ENCODE data around the gene HNF4A. TPM values are rescaled to one million over a fixed set of nuclear protein-coding genes. Genes with fewer than 3 reads are reported as not detected.

Gene HNF4A
- total RNA-seq, 4 donors from 2014 or later: 173 to 471 (median 252) TPM

DNA sequence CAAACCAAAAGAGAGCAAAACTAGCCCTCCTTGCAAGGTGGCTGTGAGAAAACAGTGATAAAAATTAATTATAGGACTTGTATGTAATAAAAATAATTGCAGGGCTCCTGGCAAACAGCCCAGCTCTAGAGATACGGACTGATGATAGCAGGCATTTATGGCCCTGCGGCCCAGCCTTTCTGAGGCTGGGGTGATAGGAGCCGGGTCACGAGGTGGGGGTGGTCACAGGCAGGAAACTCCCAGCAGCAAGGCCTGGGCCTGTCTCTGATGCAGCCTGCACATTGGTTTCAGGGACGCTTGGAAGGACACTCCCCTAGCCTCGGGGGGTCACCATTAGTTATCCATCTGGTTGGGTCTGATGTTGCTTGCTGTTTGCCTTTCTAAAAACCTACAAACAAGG, 101.5 kb downstream of the HNF4A start:
- in situ Hi-C loops (cut with MboI; ENCODE audit: low pct_ligation_motif_present in 1 of 4, low pct_unique_long_range_greater_than_20kb in 1 of 4, low sequenced_read_pairs in 3 of 4): loop anchor here in 3 of 4 donors (25.0 kb wide), 1 partner anchor 245 kb away; the partner anchor contains the start of gene OSER1 (in 3 of the 3)
- intact Hi-C loops (cut with DNase I; ENCODE audit: low total_unique reads): no loop called here

DNA sequence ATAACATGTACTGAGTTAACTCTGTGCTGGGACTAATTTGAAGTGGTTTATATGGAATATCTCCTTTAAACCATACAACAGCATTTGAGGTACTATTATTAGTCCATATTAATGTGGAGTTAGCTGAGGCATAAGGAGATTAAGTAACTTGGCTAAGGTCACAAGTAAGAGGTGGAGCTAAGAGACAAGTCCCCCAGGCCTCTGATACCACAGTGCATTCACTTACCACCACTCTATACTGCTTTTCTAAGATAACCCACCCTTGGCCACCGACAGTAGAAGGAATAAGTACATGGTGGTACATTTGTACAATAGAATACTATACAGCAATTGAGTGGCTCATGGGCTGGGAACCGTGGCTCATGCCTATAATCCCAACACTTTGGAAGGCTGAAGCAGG, 103.8 kb downstream of the HNF4A start:
- intact Hi-C loops (cut with DNase I; ENCODE audit: low total_unique reads): no loop called here
- peak overlapping the region; percentile 64 to 82 (median 76) for H3K27ac ChIP-seq
- TF ChIP-seq EP300 (IDR thresholded peaks at IDR 0.05; ENCODE audit: low read depth) (no peak), POLR2AphosphoS5 (IDR thresholded peaks at IDR 0.05) (no peak), POLR2A (IDR thresholded peaks at IDR 0.05) (no peak)
- TF ChIP-seq, protein P1, sequence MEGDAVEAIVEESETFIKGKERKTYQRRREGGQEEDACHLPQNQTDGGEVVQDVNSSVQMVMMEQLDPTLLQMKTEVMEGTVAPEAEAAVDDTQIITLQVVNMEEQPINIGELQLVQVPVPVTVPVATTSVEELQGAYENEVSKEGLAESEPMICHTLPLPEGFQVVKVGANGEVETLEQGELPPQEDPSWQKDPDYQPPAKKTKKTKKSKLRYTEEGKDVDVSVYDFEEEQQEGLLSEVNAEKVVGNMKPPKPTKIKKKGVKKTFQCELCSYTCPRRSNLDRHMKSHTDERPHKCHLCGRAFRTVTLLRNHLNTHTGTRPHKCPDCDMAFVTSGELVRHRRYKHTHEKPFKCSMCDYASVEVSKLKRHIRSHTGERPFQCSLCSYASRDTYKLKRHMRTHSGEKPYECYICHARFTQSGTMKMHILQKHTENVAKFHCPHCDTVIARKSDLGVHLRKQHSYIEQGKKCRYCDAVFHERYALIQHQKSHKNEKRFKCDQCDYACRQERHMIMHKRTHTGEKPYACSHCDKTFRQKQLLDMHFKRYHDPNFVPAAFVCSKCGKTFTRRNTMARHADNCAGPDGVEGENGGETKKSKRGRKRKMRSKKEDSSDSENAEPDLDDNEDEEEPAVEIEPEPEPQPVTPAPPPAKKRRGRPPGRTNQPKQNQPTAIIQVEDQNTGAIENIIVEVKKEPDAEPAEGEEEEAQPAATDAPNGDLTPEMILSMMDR (IDR thresholded peaks at IDR 0.05): no peak
- H3K4me1 ChIP-seq: peaks cover 3 to 37% (median 18%) of the 10 kb centered on the region in 4 donors
- no peaks in the 10 kb centered on the region for H3K36me3 ChIP-seq
- no peak overlapping the region for H3K4me3 ChIP-seq
- H3K9me3 ChIP-seq: no peaks in the 10 kb centered on the region
- in situ Hi-C loops (cut with MboI; ENCODE audit: low pct_ligation_motif_present in 1 of 4, low pct_unique_long_range_greater_than_20kb in 1 of 4, low sequenced_read_pairs in 3 of 4): loop anchor here in 3 of 4 donors (25.0 kb wide), 1 partner anchor 247 kb away; the partner anchor contains the start of gene OSER1 (in 3 of the 3)
- H3K27me3 ChIP-seq: no peaks in the 10 kb centered on the region
- DNase-seq: no peak
- 76% methylated on average over 2 of the region's 2 CpGs; no CpG with 5 or more reads in 1 of the 2 donors for WGBS, 2 donors (ENCODE audit: low coverage in 1 of 2)

More for the DNA sequence above, 101.5 kb downstream of the HNF4A start:
- Histone ChIP-seq H3K4me3 (no peak overlapping the region), H3K9me3 (no peaks in the 10 kb centered on the region), H3K36me3 (no peaks in the 10 kb centered on the region), H3K4me1 (peaks cover 3 to 36% (median 18%) of the 10 kb centered on the region in 4 donors), H3K27ac (peak overlapping the region in 1 of 4 donors; percentile 16), H3K27me3 (no peaks in the 10 kb centered on the region)
- TF ChIP-seq, protein P1 (IDR thresholded peaks at IDR 0.05): no peak
- no peak for TF ChIP-seq EP300 (IDR thresholded peaks at IDR 0.05; ENCODE audit: low read depth)
- no peak for TF ChIP-seq POLR2AphosphoS5 (IDR thresholded peaks at IDR 0.05)
- TF ChIP-seq POLR2A (IDR thresholded peaks at IDR 0.05): no peak
- 20 to 44% methylated on average over 1 to 6 of the region's 6 CpGs for WGBS, 2 donors (ENCODE audit: low coverage in 1 of 2)
- peak; percentile 57 for DNase-seq

DNA sequence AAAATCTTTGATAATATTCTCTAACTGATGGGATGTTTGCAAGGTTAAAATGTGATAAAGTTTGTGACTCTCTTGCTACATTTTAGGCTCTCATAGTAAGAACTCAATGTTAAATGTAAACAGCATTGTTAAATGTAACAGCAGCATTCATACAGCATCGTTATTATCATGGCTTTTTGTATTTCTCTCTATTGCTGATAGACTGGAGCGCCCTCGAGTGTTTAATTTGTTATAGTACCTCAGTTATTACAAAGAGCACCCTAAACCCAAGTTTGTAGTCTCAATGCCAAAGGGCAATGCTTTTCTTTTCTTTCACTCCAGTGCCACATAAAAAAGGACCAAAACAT, 105.3 kb downstream of the HNF4A start:
- H3K4me3 ChIP-seq: no peak overlapping the region
- TF ChIP-seq, protein P1 (IDR thresholded peaks at IDR 0.05): peak; percentile 12 to 68 (median 43)
- no peak for TF ChIP-seq EP300 (IDR thresholded peaks at IDR 0.05; ENCODE audit: low read depth)
- no peak for TF ChIP-seq POLR2A (IDR thresholded peaks at IDR 0.05)
- peak in 1 of 3 donors; percentile 7 for TF ChIP-seq POLR2AphosphoS5 (IDR thresholded peaks at IDR 0.05)
- WGBS, 2 donors (ENCODE audit: low coverage in 1 of 2): 7 to 8% methylated on average over 3 of the region's 3 CpGs
- no peaks in the 10 kb centered on the region for H3K36me3 ChIP-seq
- H3K9me3 ChIP-seq: no peaks in the 10 kb centered on the region
- intact Hi-C loops (cut with DNase I; ENCODE audit: low total_unique reads): no loop called here
- in situ Hi-C loops (cut with MboI; ENCODE audit: low pct_ligation_motif_present in 1 of 4, low pct_unique_long_range_greater_than_20kb in 1 of 4, low sequenced_read_pairs in 3 of 4): loop anchor here (5.0 to 25.0 kb wide), 3 partner anchors 73 to 248 kb away; partner anchors contain the start of gene OSER1 (in 4 of the 4)
- peaks cover 3 to 37% (median 18%) of the 10 kb centered on the region in 4 donors for H3K4me1 ChIP-seq
- H3K27ac ChIP-seq: peak overlapping the region; percentile 64 to 82 (median 76)
- no peaks in the 10 kb centered on the region for H3K27me3 ChIP-seq
- no peak for DNase-seq

DNA sequence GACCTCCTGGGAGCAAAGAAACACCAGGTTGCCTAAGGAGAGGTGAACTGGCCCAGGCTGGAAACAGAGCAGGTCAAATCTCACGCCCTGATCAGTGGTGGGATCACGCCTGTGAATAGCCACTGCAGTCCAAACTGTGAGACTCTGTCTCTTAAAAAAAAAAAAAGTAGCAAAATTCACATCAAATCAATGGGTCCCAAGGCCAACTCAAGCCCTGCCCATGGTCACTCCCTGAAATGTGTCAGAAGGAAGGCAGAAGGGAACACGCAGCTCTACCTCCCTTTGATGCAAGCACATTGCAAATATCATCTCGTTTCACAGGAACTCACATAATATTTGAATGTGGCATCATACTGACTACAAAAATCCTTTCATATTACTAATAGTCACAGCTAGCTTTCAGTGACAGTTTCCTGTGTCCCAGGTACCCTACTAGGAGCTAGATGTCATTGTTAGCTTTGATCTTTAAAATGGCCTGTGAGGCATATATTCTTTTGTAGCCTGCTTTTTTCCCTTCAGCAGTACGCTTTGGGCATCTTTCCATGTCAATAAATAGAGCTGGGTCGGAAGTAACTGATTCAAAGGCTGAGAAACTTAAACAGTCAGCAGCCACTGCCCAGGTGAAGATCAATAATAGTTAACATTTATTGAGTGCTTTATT, 105.8 kb downstream of the HNF4A start:
- Histone ChIP-seq H3K4me3 (no peak overlapping the region), H3K9me3 (no peaks in the 10 kb centered on the region), H3K36me3 (no peaks in the 10 kb centered on the region), H3K4me1 (peaks cover 3 to 37% (median 18%) of the 10 kb centered on the region in 4 donors), H3K27me3 (no peaks in the 10 kb centered on the region), H3K27ac (peak overlapping the region; percentile 64 to 82 (median 76))
- 50 to 60% methylated on average over 2 to 6 of the region's 6 CpGs for WGBS, 2 donors (ENCODE audit: low coverage in 1 of 2)
- intact Hi-C loops (cut with DNase I; ENCODE audit: low total_unique reads): no loop called here
- TF ChIP-seq EP300 (IDR thresholded peaks at IDR 0.05; ENCODE audit: low read depth) (no peak), POLR2AphosphoS5 (IDR thresholded peaks at IDR 0.05) (no peak)
- TF ChIP-seq, protein P1 (IDR thresholded peaks at IDR 0.05): no peak
- in situ Hi-C loops (cut with MboI; ENCODE audit: low pct_ligation_motif_present in 1 of 4, low pct_unique_long_range_greater_than_20kb in 1 of 4, low sequenced_read_pairs in 3 of 4): loop anchor here (5.0 to 25.0 kb wide), 3 partner anchors 74 to 249 kb away; partner anchors contain the start of gene OSER1 (in 4 of the 4)
- DNase-seq: peak; percentile 25
